Measurements from ENCODE around the gene PLD1.
"Not testable (repeated sequence)": the region's sequence is repeated elsewhere in the genome, so short reads cannot be mapped to it uniquely, and the experiment has no call there.

GRCh38 chr3:171562459-171562858 lies 247.8 kb downstream of the PLD1 start:
- not testable (repeated sequence) for TF ChIP-seq POLR2A, CTCF (IDR thresholded peaks at IDR 0.05)
